Coronary artery (tissue), 2 donors: ENCODE data around the gene SLC12A7.

ENCODE experiments used
- DNase-seq: peaks from one replicate; pipeline ENCODE4 v3.0.0-alpha.2; 2017; ENCODE audit warnings: low spot score
- H3K27ac ChIP-seq, 2 donors: fragments of 200-600 bp; sonication (generic); one replicate each; pipeline ENCODE4 v1.5.1; 2016 to 2019
- H3K4me3 ChIP-seq: fragments of 200-600 bp; sonication (generic); 2 replicates; pipeline ENCODE4 v1.5.1; 2016; ENCODE audit warnings: mild to moderate bottlenecking, moderate library complexity
- CTCF ChIP-seq: fragments of 200-600 bp; sonication (generic); IDR thresholded peaks from one replicate; pipeline ENCODE4 v1.5.1; 2019; ENCODE audit warnings: antibody characterized with exemption

The SLC12A7 gene

GRCh38 chr5:1097381-1097987, 14.4 kb downstream of the SLC12A7 start:
- no peak for TF ChIP-seq CTCF
- H3K4me3 ChIP-seq, result no peak overlapping the region
- DNase-seq, result no peak
- H3K27ac ChIP-seq, result no peak overlapping the region

- no peak overlapping the region for H3K27ac ChIP-seq
- no peak for TF ChIP-seq CTCF
- DNase-seq, result no peak
- no peak overlapping the region for H3K4me3 ChIP-seq
These were observed 15.0 kb downstream of the SLC12A7 start for GRCh38 chr5:1096838-1097237.

GRCh38 chr5:1095990-1096363, 15.9 kb downstream of the SLC12A7 start:
- no peak for DNase-seq
- no peak overlapping the region for H3K27ac ChIP-seq
- H3K4me3 ChIP-seq, result no peak overlapping the region
- no peak for TF ChIP-seq CTCF

GRCh38 chr5:1095302-1095989, 16.4 kb downstream of the SLC12A7 start:
- no peak for TF ChIP-seq CTCF
- H3K27ac ChIP-seq, result no peak overlapping the region
- DNase-seq, result no peak

GRCh38 chr5:1094670-1095190, 17.1 kb downstream of the SLC12A7 start:
- H3K27ac ChIP-seq, result no peak overlapping the region
- no peak for DNase-seq
- no peak for TF ChIP-seq CTCF
- H3K4me3 ChIP-seq, result no peak overlapping the region

More at GRCh38 chr5:1095302-1095989, 16.4 kb downstream of the SLC12A7 start:
- no peak overlapping the region for H3K4me3 ChIP-seq

- TF ChIP-seq CTCF, result no peak
- Histone ChIP-seq H3K27ac (no peak overlapping the region), H3K4me3 (no peak overlapping the region)
- DNase-seq, result no peak
These were observed 18.5 kb downstream of the SLC12A7 start for GRCh38 chr5:1093361-1093760.

- no peak overlapping the region for H3K4me3 ChIP-seq
- no peak for DNase-seq
- H3K27ac ChIP-seq, result no peak overlapping the region
- TF ChIP-seq CTCF, result no peak
These were observed 19.7 kb downstream of the SLC12A7 start for GRCh38 chr5:1092122-1092521.
